Smooth muscle cell (in vitro differentiated cells): Measurements from ENCODE around the gene DPYSL5. TPM values are rescaled to one million over a fixed set of nuclear protein-coding genes. Genes with fewer than 3 reads are reported as not detected.

Source experiments
- DNase-seq: peaks from one replicate; lab custom pipeline; 2025; ENCODE audit not compliant: unreplicated experiment; lab: John Stamatoyannopoulos, UW
- H2AFZ ChIP-seq: fragments of 200-600 bp; sonication (generic); 2 replicates; pipeline ENCODE4 v1.6.0; 2016; ENCODE audit warnings: antibody characterized with exemption, low read depth, mild to moderate bottlenecking
- H3F3A ChIP-seq: fragments of 200-600 bp; sonication (generic); 2 replicates; pipeline ENCODE4 v1.6.0; 2017; ENCODE audit warnings: antibody characterized with exemption, low read depth
- H3K27ac ChIP-seq: fragments of 200-600 bp; sonication (generic); 2 replicates; pipeline ENCODE4 v1.5.1; 2016; ENCODE audit warnings: low read depth, mild to moderate bottlenecking
- H3K27me3 ChIP-seq: fragments of 200-600 bp; sonication (generic); 2 replicates; pipeline ENCODE4 v1.6.1; 2016; ENCODE audit warnings: low read depth, mild to moderate bottlenecking
- H3K36me3 ChIP-seq: fragments of 200-600 bp; sonication (generic); 2 replicates; pipeline ENCODE4 v1.5.1; 2016; ENCODE audit warnings: low read depth
- H3K4me1 ChIP-seq: fragments of 200-600 bp; sonication (generic); 2 replicates; pipeline ENCODE4 v1.5.1; 2016; ENCODE audit warnings: low read depth
- H3K4me2 ChIP-seq: fragments of 200-600 bp; sonication (generic); 2 replicates; pipeline ENCODE4 v1.6.0; 2016; ENCODE audit warnings: mild to moderate bottlenecking
- H3K4me3 ChIP-seq: fragments of 200-600 bp; sonication (generic); 2 replicates; pipeline ENCODE4 v1.5.1; 2016; ENCODE audit warnings: mild to moderate bottlenecking
- H3K79me2 ChIP-seq: fragments of 200-600 bp; sonication (generic); 2 replicates; pipeline ENCODE4 v1.6.0; 2016; ENCODE audit warnings: low read depth, mild to moderate bottlenecking
- H3K9ac ChIP-seq: fragments of 200-600 bp; sonication (generic); 2 replicates; pipeline ENCODE4 v1.6.0; 2016; ENCODE audit warnings: low read depth
- H3K9me3 ChIP-seq: fragments of 200-600 bp; sonication (generic); replicated peaks from 2 replicates; pipeline ENCODE4 v1.5.1; 2016; ENCODE audit warnings: low read depth
- H4K20me1 ChIP-seq: fragments of 200-600 bp; sonication (generic); 2 replicates; pipeline ENCODE4 v1.6.0; 2016; ENCODE audit warnings: low read depth
- WGBS: methylation state at CpG from one replicate; pipeline ENCODE4 v1.1.7; 2016; ENCODE audit warnings: low lambda C conversion rate; 5-methylcytosine and 5-hydroxymethylcytosine counted together
- polyA plus RNA-seq: library from polyadenylated mRNA; unstranded; fragments of >200 nt; fragmentation: Nextera tagmentation; extraction: Ambion mirVana; gene quantifications from 2 replicates; pipeline ENCODE4 v1.2.1, GENCODE V29; 2016
- total RNA-seq: library from RNA; depleted of rRNA; stranded (reverse); fragments of >200 nt; gene quantifications from 2 replicates; pipeline ENCODE4 v1.2.3, GENCODE V29; 2014
- TF ChIP-seq, protein P1 (sequence below): fragments of 200-600 bp; sonication (generic); IDR thresholded peaks from 2 replicates; pipeline ENCODE4 v1.5.1; 2017; ENCODE audit warnings: borderline replicate concordance, mild to moderate bottlenecking, antibody characterized with exemption; ENCODE audit not compliant: insufficient read depth, poor library complexity, severe bottlenecking

DPYSL5 gene
- total and polyA plus RNA-seq, 2 experiments from 2014 or later = 0.40 TPM; not detected in 1

DNA sequence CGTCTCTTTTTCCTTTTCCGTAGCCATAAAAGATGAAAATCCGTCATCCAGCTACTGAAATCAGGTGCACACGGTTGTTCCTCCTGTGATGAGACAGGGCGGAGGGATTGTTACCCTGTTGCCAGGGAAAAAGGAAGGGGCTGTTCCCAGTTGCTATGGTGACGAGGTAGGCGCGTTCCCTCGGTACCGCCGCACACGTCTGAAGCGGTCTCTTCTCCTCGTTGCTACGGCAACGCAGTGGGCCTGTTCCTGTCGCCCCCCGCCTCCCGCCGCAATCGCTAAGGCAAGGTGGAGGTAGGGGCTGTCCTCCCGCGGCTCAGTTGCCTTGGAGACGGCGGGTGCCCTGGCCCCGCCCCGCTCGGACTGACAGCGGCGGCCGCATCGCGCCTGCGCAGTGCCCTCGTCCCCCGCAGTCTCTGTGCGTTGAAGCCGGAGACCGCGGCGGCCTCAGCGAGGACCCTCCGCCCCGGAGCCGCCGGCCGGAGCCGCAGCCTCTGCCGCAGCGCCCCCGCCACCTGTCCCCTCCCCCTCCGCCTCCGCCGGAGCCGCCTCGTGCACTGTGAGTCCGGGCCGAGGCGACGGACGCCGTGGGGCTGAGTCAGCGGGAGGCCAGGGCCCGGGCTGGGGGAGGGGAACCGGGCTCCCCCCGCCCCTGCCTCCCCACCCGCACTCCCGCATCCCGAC is 122.5 kb downstream of the DPYSL5 start, which contains the start of gene MAPRE3:
MAPRE3 (plus strand) TSS at position 394 of the 684 bp plus-strand sequence. CDS start 51,582 bp downstream, outside the sequence.
- TF ChIP-seq, protein P1, sequence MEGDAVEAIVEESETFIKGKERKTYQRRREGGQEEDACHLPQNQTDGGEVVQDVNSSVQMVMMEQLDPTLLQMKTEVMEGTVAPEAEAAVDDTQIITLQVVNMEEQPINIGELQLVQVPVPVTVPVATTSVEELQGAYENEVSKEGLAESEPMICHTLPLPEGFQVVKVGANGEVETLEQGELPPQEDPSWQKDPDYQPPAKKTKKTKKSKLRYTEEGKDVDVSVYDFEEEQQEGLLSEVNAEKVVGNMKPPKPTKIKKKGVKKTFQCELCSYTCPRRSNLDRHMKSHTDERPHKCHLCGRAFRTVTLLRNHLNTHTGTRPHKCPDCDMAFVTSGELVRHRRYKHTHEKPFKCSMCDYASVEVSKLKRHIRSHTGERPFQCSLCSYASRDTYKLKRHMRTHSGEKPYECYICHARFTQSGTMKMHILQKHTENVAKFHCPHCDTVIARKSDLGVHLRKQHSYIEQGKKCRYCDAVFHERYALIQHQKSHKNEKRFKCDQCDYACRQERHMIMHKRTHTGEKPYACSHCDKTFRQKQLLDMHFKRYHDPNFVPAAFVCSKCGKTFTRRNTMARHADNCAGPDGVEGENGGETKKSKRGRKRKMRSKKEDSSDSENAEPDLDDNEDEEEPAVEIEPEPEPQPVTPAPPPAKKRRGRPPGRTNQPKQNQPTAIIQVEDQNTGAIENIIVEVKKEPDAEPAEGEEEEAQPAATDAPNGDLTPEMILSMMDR = no peak
- Histone ChIP-seq H2AFZ (peak within 1 kb of the TSS; percentile 82), H3K4me3 (peak within 1 kb of the TSS; percentile 81), H3K27me3 (no peaks in the 10 kb centered on the region), H3K36me3 (no peaks in the 10 kb centered on the region), H3K79me2 (peaks cover 9% of the 10 kb centered on the region), H3K9me3 (no peaks in the 10 kb centered on the region), H3K4me1 (peaks cover 3% of the 10 kb centered on the region), H3K27ac (peak within 1 kb of the TSS; percentile 45), H4K20me1 (peaks cover 28% of the 10 kb centered on the region), H3F3A (no peaks in the 10 kb centered on the region), H3K9ac (peak within 1 kb of the TSS; percentile 83), H3K4me2 (peak within 1 kb of the TSS; percentile 81)
- DNase-seq = peak; percentile 70
- WGBS = under 1% methylated on average over 45 of the region's 69 CpGs

DNA sequence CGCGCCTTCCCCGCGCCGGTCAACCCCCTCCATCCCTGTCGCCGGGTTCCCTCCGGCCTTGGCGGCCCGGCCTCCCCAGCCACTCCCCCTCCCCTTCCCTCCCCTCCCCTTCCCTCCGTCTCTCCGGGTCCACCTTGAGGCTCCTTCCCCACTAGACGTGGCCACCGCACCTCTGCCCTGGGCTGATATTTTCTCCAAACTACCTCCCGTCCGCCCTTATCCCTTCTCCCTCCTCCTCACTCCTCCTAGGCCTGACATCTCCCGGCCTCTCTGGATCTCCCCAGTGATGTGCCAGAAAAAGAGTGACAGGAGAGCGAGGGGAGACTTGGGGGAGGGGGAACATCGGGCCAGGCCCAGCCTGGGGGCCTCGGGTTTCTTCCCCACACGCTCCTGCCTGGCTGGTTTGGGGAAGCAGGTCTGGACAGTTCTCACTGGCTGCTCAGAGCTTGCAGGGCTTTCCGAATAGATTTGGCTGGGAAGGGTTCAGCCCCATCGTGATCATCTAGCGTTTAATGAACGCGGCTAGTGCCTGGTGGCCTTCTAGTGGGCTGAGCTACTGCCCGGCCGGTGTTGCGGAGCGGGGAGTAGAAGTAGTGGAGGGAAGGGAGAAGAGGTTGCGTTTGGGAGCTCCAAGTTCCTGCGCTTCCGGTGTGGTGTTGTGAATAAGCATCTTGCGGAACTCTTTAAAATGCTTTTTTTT is 123.1 kb downstream of the DPYSL5 start:
- Histone ChIP-seq H3K4me1 (peaks cover 3% of the 10 kb centered on the region), H3K9ac (peak overlapping the region; percentile 83), H3K4me2 (peak overlapping the region; percentile 81), H3K9me3 (no peaks in the 10 kb centered on the region), H3K27ac (peak overlapping the region; percentile 45), H3K36me3 (no peaks in the 10 kb centered on the region), H3K27me3 (no peaks in the 10 kb centered on the region), H3K79me2 (peaks cover 9% of the 10 kb centered on the region), H3K4me3 (peak overlapping the region; percentile 81), H2AFZ (peak overlapping the region; percentile 13), H4K20me1 (peaks cover 35% of the 10 kb centered on the region), H3F3A (no peaks in the 10 kb centered on the region)
- TF ChIP-seq, protein P1 = no peak
- WGBS = 7% methylated on average over 19 of the region's 34 CpGs
- no peak for DNase-seq

DNA sequence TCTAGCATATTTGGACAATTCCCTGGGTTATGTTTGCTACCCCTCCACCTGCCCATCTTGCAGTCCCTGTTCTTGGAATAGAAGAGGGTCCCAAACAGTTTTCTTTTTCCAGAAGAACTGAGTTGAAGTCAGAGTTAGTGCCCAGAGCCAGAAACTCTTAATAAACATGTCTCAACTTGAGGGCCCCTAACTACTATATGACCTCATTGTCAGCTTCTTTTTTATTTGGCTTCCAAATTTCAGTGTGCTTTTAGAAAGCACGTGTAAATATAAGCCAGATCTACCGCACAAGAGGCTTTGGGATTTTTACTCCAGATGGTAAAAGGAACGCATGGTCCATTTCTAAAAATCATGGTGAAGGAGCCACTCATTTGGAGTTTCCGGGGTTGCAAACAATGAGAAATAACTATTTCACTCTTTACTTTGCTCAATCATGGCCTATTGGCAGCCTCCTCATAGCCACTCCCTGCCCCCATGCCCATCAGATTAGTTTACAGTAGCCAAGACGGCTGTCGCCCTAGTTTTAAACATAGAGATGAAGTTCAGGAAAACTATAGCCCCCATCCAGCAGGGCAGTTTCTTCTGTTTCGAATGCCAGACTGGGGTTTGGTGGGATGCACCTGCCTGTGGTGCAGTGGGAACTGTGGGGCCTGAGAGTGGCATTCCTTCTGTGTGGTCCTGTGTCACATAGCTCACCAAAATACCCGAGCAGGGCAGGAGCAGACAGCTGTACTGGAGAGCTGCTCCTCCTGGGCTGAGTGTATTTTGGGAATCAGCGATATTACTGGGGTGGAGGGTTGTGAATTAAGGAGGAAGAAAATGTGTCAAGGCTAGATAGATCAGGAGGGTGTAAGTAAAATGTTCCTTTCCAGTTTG is 124.2 kb downstream of the DPYSL5 start:
- H3K36me3 ChIP-seq = no peaks in the 10 kb centered on the region
- H3K4me3 ChIP-seq = peak overlapping the region; percentile 81
- no peaks in the 10 kb centered on the region for H3K9me3 ChIP-seq
- H3K79me2 ChIP-seq = peaks cover 13% of the 10 kb centered on the region
- peaks cover 3% of the 10 kb centered on the region for H3K4me1 ChIP-seq
- H4K20me1 ChIP-seq = peaks cover 45% of the 10 kb centered on the region
- H3K9ac ChIP-seq = no peak overlapping the region
- H3K4me2 ChIP-seq = peak overlapping the region; percentile 81
- H3K27ac ChIP-seq = peak overlapping the region; percentile 45
- no peaks in the 10 kb centered on the region for H3K27me3 ChIP-seq
- no peak overlapping the region for H2AFZ ChIP-seq
- DNase-seq = no peak
- WGBS = 83% methylated on average over 9 of the region's 9 CpGs
- H3F3A ChIP-seq = no peaks in the 10 kb centered on the region
- TF ChIP-seq, protein P1 = no peak
